Uterus (tissue), 4 donors: ENCODE measurements around the gene PHLDA2. TPM values are rescaled to one million over a fixed set of nuclear protein-coding genes. Genes with fewer than 3 reads are reported as not detected.

Experiments used
- DNase-seq, 2 donors: peaks; one replicate each; pipeline ENCODE4 v3.0.0-alpha.2; 2019 to 2020
- H3K27ac ChIP-seq, 2 donors: fragments of 200-600 bp; sonication (generic); 1 replicate in 1 of 2; 2 replicates in 1 of 2; pipeline ENCODE4 v1.5.1; 2016 to 2018
- H3K27me3 ChIP-seq, 2 donors: fragments of 200-600 bp; sonication (generic); one replicate each; pipeline ENCODE4 v1.5.1; 2018 to 2019; ENCODE audit warnings: control low read depth in 1 of 2
- H3K36me3 ChIP-seq, 2 donors: fragments of 200-600 bp; sonication (generic); one replicate each; pipeline ENCODE4 v1.5.1; 2019; ENCODE audit warnings: control low read depth in 1 of 2
- H3K4me1 ChIP-seq, 2 donors: fragments of 200-600 bp; sonication (generic); one replicate each; pipeline ENCODE4 v1.5.1; 2018 to 2019; ENCODE audit warnings: control low read depth in 1 of 2
- H3K4me3 ChIP-seq, 2 donors: fragments of 200-600 bp; sonication (generic); 1 replicate in 1 of 2; 2 replicates in 1 of 2; pipeline ENCODE4 v1.5.1; 2018 to 2019; ENCODE audit warnings: mild to moderate bottlenecking in 1 of 2
- H3K9me3 ChIP-seq, 2 donors: fragments of 200-600 bp; sonication (generic); one replicate each; pipeline ENCODE4 v1.5.1; 2019; ENCODE audit warnings: control low read depth in 1 of 2
- CTCF ChIP-seq, 4 experiments: fragments of 200-600 bp in 2 of 4; fragments of 450-650 bp in 2 of 4; sonication (generic) in 2 of 4; IDR thresholded peaks; one replicate each; pipeline ENCODE4 v1.5.1; 2016 to 2019; ENCODE audit warnings: antibody characterized with exemption in 4 of 4, mild to moderate bottlenecking in 2 of 4, moderate library complexity in 1 of 4
- POLR2A ChIP-seq, 2 donors: fragments of 450-650 bp; IDR thresholded peaks; one replicate each; pipeline ENCODE4 v1.6.1; 2016; ENCODE audit warnings: antibody characterized with exemption in 2 of 2, mild to moderate bottlenecking in 1 of 2, moderate library complexity in 1 of 2
- intact Hi-C: fragments of 100-400 bp; cut with DNase I; formaldehyde crosslinking; loops from one replicate; pipeline ENCODE4 v1.15.1; 2023; ENCODE audit warnings: low total_unique reads
- total RNA-seq, 4 donors: library from RNA; depleted of rRNA in 3 of 4; stranded (reverse); fragments of >200 nt in 3 of 4; gene quantifications; one replicate each; pipeline versions ENCODE4 v1.1.0 to v1.2.4, GENCODE V29; 2014 to 2023
- donor health status: DM: yes; HTN: yes; CAD: no.

The PHLDA2 gene
- total RNA-seq, 4 donors from 2014 or later = 5.2 TPM; not detected in 3

- intact Hi-C loops = loop anchor here (10.0 kb wide), 1 partner anchor 471 kb away; no protein-coding TSS in a partner anchor
- Histone ChIP-seq H3K27me3 (no peaks in the 10 kb centered on the region), H3K27ac (no peak overlapping the region), H3K36me3 (no peaks in the 10 kb centered on the region), H3K9me3 (no peaks in the 10 kb centered on the region), H3K4me1 (peaks cover 9 to 12% of the 10 kb centered on the region in 2 donors), H3K4me3 (no peak overlapping the region)
- DNase-seq = no peak
- TF ChIP-seq CTCF (IDR thresholded peaks at IDR 0.05) = no peak
- no peak for TF ChIP-seq POLR2A (IDR thresholded peaks at IDR 0.05)
These were observed 33.2 kb downstream of the PHLDA2 start for GRCh38 chr11:2896047-2896446.

GRCh38 chr11:2893935-2894334, 35.3 kb downstream of the PHLDA2 start:
- no peak for DNase-seq
- no peaks in the 10 kb centered on the region for H3K9me3 ChIP-seq
- no peak overlapping the region for H3K4me3 ChIP-seq
- intact Hi-C loops = loop anchor here (10.0 kb wide), 1 partner anchor 469 kb away; no protein-coding TSS in a partner anchor
- H3K27me3 ChIP-seq = no peaks in the 10 kb centered on the region
- H3K27ac ChIP-seq = no peak overlapping the region
- peaks cover 12 to 15% of the 10 kb centered on the region in 2 donors for H3K4me1 ChIP-seq
- H3K36me3 ChIP-seq = no peaks in the 10 kb centered on the region
- TF ChIP-seq POLR2A (IDR thresholded peaks at IDR 0.05) (no peak), CTCF (IDR thresholded peaks at IDR 0.05) (no peak)

GRCh38 chr11:2892967-2893528, 36.2 kb downstream of the PHLDA2 start:
- no peaks in the 10 kb centered on the region for H3K9me3 ChIP-seq
- H3K27ac ChIP-seq = peak overlapping the region; percentile 90
- H3K27me3 ChIP-seq = no peaks in the 10 kb centered on the region
- peaks cover 14 to 15% of the 10 kb centered on the region in 2 donors for H3K4me1 ChIP-seq
- DNase-seq = no peak
- H3K36me3 ChIP-seq = no peaks in the 10 kb centered on the region
- intact Hi-C loops = loop anchor here (10.0 kb wide), 1 partner anchor 468 kb away; no protein-coding TSS in a partner anchor
- TF ChIP-seq POLR2A (IDR thresholded peaks at IDR 0.05) (no peak), CTCF (IDR thresholded peaks at IDR 0.05) (no peak)
- no peak overlapping the region for H3K4me3 ChIP-seq

GRCh38 chr11:2892215-2892966, 36.8 kb downstream of the PHLDA2 start:
- peaks cover 15 to 17% of the 10 kb centered on the region in 2 donors for H3K4me1 ChIP-seq
- peak; percentile 60 to 66 for DNase-seq
- H3K36me3 ChIP-seq = no peaks in the 10 kb centered on the region
- intact Hi-C loops = loop anchor here (10.0 kb wide), 1 partner anchor 468 kb away; no protein-coding TSS in a partner anchor
- H3K4me3 ChIP-seq = peak overlapping the region; percentile 31 to 32
- peak; percentile 95 to 98 (median 96) for TF ChIP-seq CTCF (IDR thresholded peaks at IDR 0.05)
- TF ChIP-seq POLR2A (IDR thresholded peaks at IDR 0.05) = no peak
- H3K9me3 ChIP-seq = no peaks in the 10 kb centered on the region
- peak overlapping the region; percentile 90 for H3K27ac ChIP-seq
- H3K27me3 ChIP-seq = no peaks in the 10 kb centered on the region
